SK-N-SH (cell line): ENCODE measurements around the gene CNTROB. TPM values are rescaled to one million over a fixed set of nuclear protein-coding genes. Genes with fewer than 3 reads are reported as not detected.

Experiments used
- CTCF ChIA-PET: fragments of 300-600, 350-600 bp; formaldehyde crosslinking; extraction: SDS; loops from one replicate; lab custom pipeline; 2021; lab: Yijun Ruan, JAX
- POLR2A ChIA-PET: fragments of 350-600 bp; sonication (Branson Sonifier 250); formaldehyde crosslinking; extraction: SDS; loops from one replicate; lab custom pipeline; 2020; ENCODE audit warnings: antibody characterized with exemption, inconsistent platforms; lab: Yijun Ruan, JAX
- DNase-seq: peaks from one replicate; pipeline ENCODE4 v3.0.0; 2012
- H2AFZ ChIP-seq: fragments of 200-600 bp; sonication (generic); 2 replicates; pipeline ENCODE4 v1.8.1; 2016; ENCODE audit warnings: antibody characterized with exemption, mild to moderate bottlenecking, low read depth
- H3F3A ChIP-seq: fragments of 200-600 bp; sonication (generic); replicated peaks from 2 replicates; pipeline ENCODE3; 2016; ENCODE audit warnings: antibody characterized with exemption, mild to moderate bottlenecking; ENCODE audit not compliant: insufficient read depth
- H3K27ac ChIP-seq, 2 experiments: fragments of 200-500 bp in 1 of 2; fragments of 200-600 bp in 1 of 2; sonication (Bioruptor generic) in 1 of 2; sonication (generic), shearing (Covaris generic) in 1 of 2; 2 replicates each; pipeline versions ENCODE4 v1.5.1 to v1.6.1; 2014 to 2016; ENCODE audit warnings: low read depth in 2 of 2, inconsistent platforms in 1 of 2, low read length in 1 of 2, mild to moderate bottlenecking in 1 of 2, mixed read lengths in 1 of 2
- H3K27me3 ChIP-seq: fragments of 200-600 bp; sonication (generic), shearing (Covaris generic); 2 replicates; pipeline ENCODE4 v1.6.1; 2016; ENCODE audit warnings: mixed run types; ENCODE audit not compliant: insufficient read depth
- H3K36me3 ChIP-seq, 2 experiments: fragments of 200-500 bp in 1 of 2; fragments of 200-600 bp in 1 of 2; sonication (Bioruptor generic) in 1 of 2; sonication (generic) in 1 of 2; replicated peaks in 1 of 2; 2 replicates each; pipeline versions ENCODE3 to v1.5.1; 2014 to 2016; ENCODE audit warnings: low read length in 1 of 2, mild to moderate bottlenecking in 1 of 2; ENCODE audit not compliant: insufficient read depth in 2 of 2, control insufficient read depth in 1 of 2
- H3K4me1 ChIP-seq, 2 experiments: fragments of 200-500 bp in 1 of 2; fragments of 200-600 bp in 1 of 2; sonication (Bioruptor generic) in 1 of 2; sonication (generic), shearing (Covaris generic) in 1 of 2; 2 replicates each; pipeline versions ENCODE4 v1.5.1 to v1.6.1; 2014 to 2016; ENCODE audit warnings: low read depth in 1 of 2, low read length in 1 of 2, mixed run types in 1 of 2; ENCODE audit not compliant: insufficient read depth in 2 of 2, control insufficient read depth in 1 of 2
- H3K4me2 ChIP-seq: fragments of 200-600 bp; sonication (generic), shearing (Covaris generic); 2 replicates; pipeline ENCODE4 v1.6.1; 2017; ENCODE audit warnings: mixed run types
- H3K4me3 ChIP-seq, 2 experiments: fragments of 200-500 bp in 1 of 2; fragments of 200-600 bp in 1 of 2; sonication (Bioruptor generic) in 1 of 2; sonication (generic), shearing (Covaris generic) in 1 of 2; 2 replicates each; pipeline versions ENCODE4 v1.5.1 to v1.8.1; 2014 to 2016; ENCODE audit warnings: low read depth in 2 of 2, inconsistent platforms in 1 of 2, low read length in 1 of 2, mild to moderate bottlenecking in 1 of 2, mixed read lengths in 1 of 2, moderate library complexity in 1 of 2
- H3K79me2 ChIP-seq: fragments of 200-600 bp; sonication (generic); 2 replicates; pipeline ENCODE4 v1.8.1; 2017; ENCODE audit warnings: mild to moderate bottlenecking; ENCODE audit not compliant: insufficient read depth
- H3K9ac ChIP-seq: fragments of 200-600 bp; sonication (generic); 2 replicates; pipeline ENCODE4 v1.6.1; 2017; ENCODE audit warnings: mixed run types
- H3K9me2 ChIP-seq: fragments of 200-600 bp; sonication (generic); 2 replicates; pipeline ENCODE4 v1.6.1; 2017; ENCODE audit warnings: mixed run types
- H3K9me3 ChIP-seq: fragments of 200-600 bp; sonication (generic); 2 replicates; pipeline ENCODE4 v1.6.1; 2017; ENCODE audit warnings: mixed run types, mild to moderate bottlenecking, moderate library complexity
- H4K20me1 ChIP-seq: fragments of 200-600 bp; sonication (generic); 2 replicates; pipeline ENCODE4 v1.6.1; 2017; ENCODE audit warnings: mild to moderate bottlenecking, mixed run types; ENCODE audit not compliant: insufficient read depth
- CHD2 ChIP-seq: fragments of 150-350 bp; IDR thresholded peaks from 2 replicates; pipeline ENCODE4 v1.6.1; 2018; ENCODE audit warnings: low read length; ENCODE audit not compliant: partially characterized antibody
- ELF1 ChIP-seq: IDR thresholded peaks from 2 replicates; pipeline ENCODE4 v1.4.0; 2012
- EP300 ChIP-seq, 2 experiments: IDR thresholded peaks; 2 replicates each; pipeline versions ENCODE4 v1.4.0 to v1.6.1; 2012; ENCODE audit warnings: borderline replicate concordance in 1 of 2, low read depth in 1 of 2, low read length in 1 of 2
- FOSL2 ChIP-seq: IDR thresholded peaks from 2 replicates; pipeline ENCODE4 v1.4.0; 2012; ENCODE audit warnings: low read depth, mild to moderate bottlenecking, moderate library complexity, borderline replicate concordance
- FOXJ3 ChIP-seq: sonication (generic); formaldehyde crosslinking; IDR thresholded peaks from 2 replicates; pipeline ENCODE4 v1.5.1; 2020; ENCODE audit warnings: mild to moderate bottlenecking, missing genetic modification reagents
- FOXM1 ChIP-seq: IDR thresholded peaks from 2 replicates; pipeline ENCODE4 v1.4.0; 2012; ENCODE audit warnings: low read depth, mild to moderate bottlenecking
- GABPA ChIP-seq: IDR thresholded peaks from 2 replicates; pipeline ENCODE4 v1.4.0; 2012; ENCODE audit warnings: low read depth, mild to moderate bottlenecking
- MXI1 ChIP-seq: IDR thresholded peaks from 2 replicates; pipeline ENCODE4 v1.6.1; 2012; ENCODE audit warnings: mild to moderate bottlenecking, low read depth, low read length, improper control_type of control experiment
- NRF1 ChIP-seq: IDR thresholded peaks from 2 replicates; pipeline ENCODE4 v1.6.1; 2012; ENCODE audit warnings: low read depth, mild to moderate bottlenecking, low read length
- POLR2AphosphoS5 ChIP-seq: IDR thresholded peaks from 2 replicates; pipeline ENCODE4 v1.6.1; 2012; ENCODE audit warnings: low read depth, low read length
- RCOR1 ChIP-seq: fragments of 150-350 bp; IDR thresholded peaks from 2 replicates; pipeline ENCODE4 v1.6.1; 2017; ENCODE audit warnings: antibody characterized with exemption, low read length
- SIN3A ChIP-seq: IDR thresholded peaks from 2 replicates; pipeline ENCODE4 v1.6.1; 2012; ENCODE audit warnings: low read depth, mild to moderate bottlenecking, low read length, moderate library complexity, borderline replicate concordance
- TAF1 ChIP-seq: IDR thresholded peaks from 2 replicates; pipeline ENCODE4 v1.6.1; 2012; ENCODE audit warnings: low read depth, mild to moderate bottlenecking, low read length, moderate library complexity, borderline replicate concordance
- TCF12 ChIP-seq: IDR thresholded peaks from 2 replicates; pipeline ENCODE4 v1.4.0; 2012
- TEAD4 ChIP-seq: IDR thresholded peaks from 2 replicates; pipeline ENCODE4 v1.4.0; 2012; ENCODE audit warnings: mild to moderate bottlenecking, borderline replicate concordance; ENCODE audit not compliant: insufficient read depth
- WGBS: methylation state at CpG from one replicate; pipeline ENCODE4 v1.1.6; 2017; ENCODE audit warnings: low lambda C conversion rate; 5-methylcytosine and 5-hydroxymethylcytosine counted together
- polyA plus RNA-seq, 3 experiments: library from polyadenylated mRNA; depleted of rRNA; stranded (reverse); fragments of >200 nt; gene quantifications; 2 replicates each; pipeline ENCODE4 v1.2.3, GENCODE V29; 2012
- TF ChIP-seq, protein P1 (sequence below): IDR thresholded peaks from 2 replicates; pipeline ENCODE4 v1.4.0; 2012; ENCODE audit warnings: low read depth, borderline replicate concordance
- TF ChIP-seq, protein P2 (sequence below): IDR thresholded peaks from 2 replicates; pipeline ENCODE4 v1.4.0; 2012; ENCODE audit warnings: low read depth
- TF ChIP-seq, protein P3 (sequence below): IDR thresholded peaks from 2 replicates; pipeline ENCODE4; 2012
- TF ChIP-seq, protein P4 (sequence below): IDR thresholded peaks from 2 replicates; pipeline ENCODE4 v1.4.0; 2012; ENCODE audit warnings: low read depth, borderline replicate concordance

CNTROB gene, protein sequence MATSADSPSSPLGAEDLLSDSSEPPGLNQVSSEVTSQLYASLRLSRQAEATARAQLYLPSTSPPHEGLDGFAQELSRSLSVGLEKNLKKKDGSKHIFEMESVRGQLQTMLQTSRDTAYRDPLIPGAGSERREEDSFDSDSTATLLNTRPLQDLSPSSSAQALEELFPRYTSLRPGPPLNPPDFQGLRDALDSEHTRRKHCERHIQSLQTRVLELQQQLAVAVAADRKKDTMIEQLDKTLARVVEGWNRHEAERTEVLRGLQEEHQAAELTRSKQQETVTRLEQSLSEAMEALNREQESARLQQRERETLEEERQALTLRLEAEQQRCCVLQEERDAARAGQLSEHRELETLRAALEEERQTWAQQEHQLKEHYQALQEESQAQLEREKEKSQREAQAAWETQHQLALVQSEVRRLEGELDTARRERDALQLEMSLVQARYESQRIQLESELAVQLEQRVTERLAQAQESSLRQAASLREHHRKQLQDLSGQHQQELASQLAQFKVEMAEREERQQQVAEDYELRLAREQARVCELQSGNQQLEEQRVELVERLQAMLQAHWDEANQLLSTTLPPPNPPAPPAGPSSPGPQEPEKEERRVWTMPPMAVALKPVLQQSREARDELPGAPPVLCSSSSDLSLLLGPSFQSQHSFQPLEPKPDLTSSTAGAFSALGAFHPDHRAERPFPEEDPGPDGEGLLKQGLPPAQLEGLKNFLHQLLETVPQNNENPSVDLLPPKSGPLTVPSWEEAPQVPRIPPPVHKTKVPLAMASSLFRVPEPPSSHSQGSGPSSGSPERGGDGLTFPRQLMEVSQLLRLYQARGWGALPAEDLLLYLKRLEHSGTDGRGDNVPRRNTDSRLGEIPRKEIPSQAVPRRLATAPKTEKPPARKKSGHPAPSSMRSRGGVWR
- 26.3 and 27.4 TPM in 2 replicates for polyA plus RNA-seq (2012; rRNA removed)
- polyA plus RNA-seq (2012; cell fraction: cytosol; rRNA removed): 13.4 and 18.4 TPM in 2 replicates
- 98.5 and 103 TPM in 2 replicates for polyA plus RNA-seq (2012; cell fraction: nucleus; rRNA removed)

GRCh38 chr17:7931709-7932482, at the start of gene CNTROB, which contains the start of gene TRAPPC1:
CNTROB (plus strand) TSS chr17:7932206; CDS start chr17:7933080, 874 bp downstream.
TRAPPC1 (minus strand) TSS chr17:7931946; CDS start chr17:7931829, 117 bp downstream.
- H3K36me3 ChIP-seq: peaks cover 19 to 22% of the 10 kb centered on the region in 2 experiments
- H3K79me2 ChIP-seq: peaks cover 58% of the 10 kb centered on the region
- no peaks in the 10 kb centered on the region for H3K9me3 ChIP-seq
- peaks cover 21 to 38% of the 10 kb centered on the region in 2 experiments; a peak in 3 of 4 replicates for H3K4me1 ChIP-seq
- H3K4me2 ChIP-seq: peak within 1 kb of the TSS; percentile 96
- H3K9ac ChIP-seq: peak within 1 kb of the TSS; percentile 82
- WGBS: under 1% methylated on average over 42 of the region's 55 CpGs
- H3K27me3 ChIP-seq: no peaks in the 10 kb centered on the region
- H3K9me2 ChIP-seq: no peaks in the 10 kb centered on the region
- ChIA-PET POLR2A (interaction anchor here (0.8 to 2.7 kb wide), 4 partner anchors 12 to 59 kb away, joined by 3 to 11 read pairs (median 6); partner anchors contain the start of gene RNF227), CTCF (interaction anchor here (1.0 to 8.2 kb wide), 15 partner anchors 13 to 188 kb away, joined by 3 to 61 read pairs (median 6); partner anchors contain the start of gene RNF227)
- peak within 1 kb of the TSS; percentile 99 to 100 for H3K4me3 ChIP-seq
- TF ChIP-seq TCF12: no peak
- TF ChIP-seq, protein P1, sequence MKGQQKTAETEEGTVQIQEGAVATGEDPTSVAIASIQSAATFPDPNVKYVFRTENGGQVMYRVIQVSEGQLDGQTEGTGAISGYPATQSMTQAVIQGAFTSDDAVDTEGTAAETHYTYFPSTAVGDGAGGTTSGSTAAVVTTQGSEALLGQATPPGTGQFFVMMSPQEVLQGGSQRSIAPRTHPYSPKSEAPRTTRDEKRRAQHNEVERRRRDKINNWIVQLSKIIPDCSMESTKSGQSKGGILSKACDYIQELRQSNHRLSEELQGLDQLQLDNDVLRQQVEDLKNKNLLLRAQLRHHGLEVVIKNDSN: no peak
- TF ChIP-seq POLR2AphosphoS5: peak; percentile 65
- peak; percentile 69; the same call in 1 of the 2 replicates for TF ChIP-seq ELF1
- no peak for TF ChIP-seq FOXM1
- no peak for TF ChIP-seq FOXJ3 (CRISPR knock-in tag)
- TF ChIP-seq, protein P2, sequence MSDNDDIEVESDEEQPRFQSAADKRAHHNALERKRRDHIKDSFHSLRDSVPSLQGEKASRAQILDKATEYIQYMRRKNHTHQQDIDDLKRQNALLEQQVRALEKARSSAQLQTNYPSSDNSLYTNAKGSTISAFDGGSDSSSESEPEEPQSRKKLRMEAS: peak; percentile 20; the same call in 1 of the 2 replicates
- TF ChIP-seq RCOR1: 0 out of 2 replicates have a peak, but pooled peaks have one; percentile 7
- TF ChIP-seq, protein P3, sequence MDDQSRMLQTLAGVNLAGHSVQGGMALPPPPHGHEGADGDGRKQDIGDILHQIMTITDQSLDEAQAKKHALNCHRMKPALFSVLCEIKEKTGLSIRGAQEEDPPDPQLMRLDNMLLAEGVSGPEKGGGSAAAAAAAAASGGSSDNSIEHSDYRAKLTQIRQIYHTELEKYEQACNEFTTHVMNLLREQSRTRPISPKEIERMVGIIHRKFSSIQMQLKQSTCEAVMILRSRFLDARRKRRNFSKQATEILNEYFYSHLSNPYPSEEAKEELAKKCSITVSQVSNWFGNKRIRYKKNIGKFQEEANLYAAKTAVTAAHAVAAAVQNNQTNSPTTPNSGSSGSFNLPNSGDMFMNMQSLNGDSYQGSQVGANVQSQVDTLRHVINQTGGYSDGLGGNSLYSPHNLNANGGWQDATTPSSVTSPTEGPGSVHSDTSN: peak; percentile 94
- TF ChIP-seq NRF1: peak; percentile 96
- TF ChIP-seq, protein P4, sequence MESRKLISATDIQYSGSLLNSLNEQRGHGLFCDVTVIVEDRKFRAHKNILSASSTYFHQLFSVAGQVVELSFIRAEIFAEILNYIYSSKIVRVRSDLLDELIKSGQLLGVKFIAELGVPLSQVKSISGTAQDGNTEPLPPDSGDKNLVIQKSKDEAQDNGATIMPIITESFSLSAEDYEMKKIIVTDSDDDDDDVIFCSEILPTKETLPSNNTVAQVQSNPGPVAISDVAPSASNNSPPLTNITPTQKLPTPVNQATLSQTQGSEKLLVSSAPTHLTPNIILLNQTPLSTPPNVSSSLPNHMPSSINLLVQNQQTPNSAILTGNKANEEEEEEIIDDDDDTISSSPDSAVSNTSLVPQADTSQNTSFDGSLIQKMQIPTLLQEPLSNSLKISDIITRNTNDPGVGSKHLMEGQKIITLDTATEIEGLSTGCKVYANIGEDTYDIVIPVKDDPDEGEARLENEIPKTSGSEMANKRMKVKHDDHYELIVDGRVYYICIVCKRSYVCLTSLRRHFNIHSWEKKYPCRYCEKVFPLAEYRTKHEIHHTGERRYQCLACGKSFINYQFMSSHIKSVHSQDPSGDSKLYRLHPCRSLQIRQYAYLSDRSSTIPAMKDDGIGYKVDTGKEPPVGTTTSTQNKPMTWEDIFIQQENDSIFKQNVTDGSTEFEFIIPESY: peak; percentile 95
- TF ChIP-seq CHD2: peak; percentile 98
- peak; percentile 29; the same call in 1 of the 2 replicates for TF ChIP-seq TAF1
- no peak for TF ChIP-seq EP300 (IDR thresholded peaks at IDR 0.05; ENCODE audit: borderline replicate concordance in 1 of 2, low read depth in 1 of 2, low read length in 1 of 2)
- peak; percentile 6; the same call in 1 of the 2 replicates for TF ChIP-seq FOSL2
- TF ChIP-seq GABPA: peak; percentile 90
- peak; percentile 57; the same call in 1 of the 2 replicates for TF ChIP-seq SIN3A
- TF ChIP-seq MXI1: peak; percentile 78; the same call in 1 of the 2 replicates
- TF ChIP-seq TEAD4: no peak
- peak within 1 kb of the TSS; percentile 75 to 87 for H3K27ac ChIP-seq
- DNase-seq: peak; percentile 98
- H2AFZ ChIP-seq: peak within 1 kb of the TSS; percentile 95
- H4K20me1 ChIP-seq: 0 out of 2 replicates have a peak, but pooled peaks cover 9% of the 10 kb centered on the region
- no peaks in the 10 kb centered on the region for H3F3A ChIP-seq
